Measurements from ENCODE around the gene COL9A1. TPM values are rescaled to one million over a fixed set of nuclear protein-coding genes. Genes with fewer than 3 reads are reported as not detected.

Gene COL9A1
- total and polyA plus RNA-seq, 2 of the 8 experiments (the other 6 are each of a cell fraction or from before 2014, with no cell fraction given) = 7.9 to 18.1 TPM

DNA sequence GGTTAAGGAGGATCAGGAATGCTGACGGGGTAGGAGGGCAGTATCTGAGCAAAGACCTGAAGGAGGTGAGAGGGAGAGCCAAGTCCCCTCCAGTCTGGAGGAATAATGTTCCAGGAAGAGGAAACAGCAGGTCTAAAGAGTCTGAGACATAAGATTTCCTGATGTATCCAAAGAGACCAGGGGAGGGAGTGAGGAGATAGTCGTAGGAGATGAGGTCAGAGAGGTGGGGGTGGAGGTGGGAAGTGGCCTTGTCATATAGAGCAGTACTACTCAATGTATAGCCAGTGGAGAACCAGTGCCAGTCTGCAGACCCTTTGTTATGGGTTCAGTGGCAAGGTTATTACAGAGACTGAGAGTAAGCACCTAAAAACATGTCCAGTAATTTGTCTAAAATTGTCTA, 130.6 kb downstream of the COL9A1 start:
- H3K56ac ChIP-seq (replicated peaks; ENCODE audit: insufficient read length, low read depth, low read length) = no peak overlapping the region
- H2BK12ac ChIP-seq (ENCODE audit: low read depth, low read length) = no peak overlapping the region
- no peak overlapping the region for H2BK20ac ChIP-seq (ENCODE audit: low read length)
- CTCF ChIA-PET (ENCODE audit: partially characterized antibody) = no interaction called here
- no peaks in the 10 kb centered on the region for H3K27me3 ChIP-seq (replicated peaks in 1 of 4; ENCODE audit: control insufficient read depth in 3 of 4, extremely low read depth in 1 of 4, insufficient read depth in 3 of 4, low read length in 3 of 4)
- TF ChIP-seq CREB1 (IDR thresholded peaks at IDR 0.05) (no peak), ZNF274 (IDR thresholded peaks at IDR 0.05; ENCODE audit: borderline replicate concordance, extremely low read depth, low read length) (no peak), CHD2 (IDR thresholded peaks at IDR 0.05; ENCODE audit: low read length) (no peak), POLR2A (IDR thresholded peaks at IDR 0.05; ENCODE audit: control extremely low read depth in 1 of 2, low read depth in 2 of 2, low read length in 2 of 2) (no peak), CEBPB (IDR thresholded peaks at IDR 0.05; ENCODE audit: low read depth, low read length) (no peak), KDM5A (IDR thresholded peaks at IDR 0.05; ENCODE audit: low read length) (no peak), KDM1A (IDR thresholded peaks at IDR 0.05; ENCODE audit: borderline replicate concordance, low read length) (no peak), SP4 (IDR thresholded peaks at IDR 0.05; ENCODE audit: low read length) (no peak)
- TF ChIP-seq, protein P1, sequence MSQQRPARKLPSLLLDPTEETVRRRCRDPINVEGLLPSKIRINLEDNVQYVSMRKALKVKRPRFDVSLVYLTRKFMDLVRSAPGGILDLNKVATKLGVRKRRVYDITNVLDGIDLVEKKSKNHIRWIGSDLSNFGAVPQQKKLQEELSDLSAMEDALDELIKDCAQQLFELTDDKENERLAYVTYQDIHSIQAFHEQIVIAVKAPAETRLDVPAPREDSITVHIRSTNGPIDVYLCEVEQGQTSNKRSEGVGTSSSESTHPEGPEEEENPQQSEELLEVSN (IDR thresholded peaks at IDR 0.05) = no peak
- H3K4me3 ChIP-seq (ENCODE audit: extremely low read depth in 1 of 4, insufficient read depth in 2 of 4, low read depth in 3 of 4, low read length in 4 of 4) = no peak overlapping the region
- no peak overlapping the region for H3K14ac ChIP-seq (ENCODE audit: insufficient read length)
- no peak overlapping the region for H2BK15ac ChIP-seq (ENCODE audit: low read length)
- H3K79me1 ChIP-seq (ENCODE audit: low read depth, low read length) = no peaks in the 10 kb centered on the region
- no peak overlapping the region for H2BK5ac ChIP-seq (ENCODE audit: low read depth, low read length)
- FAIRE-seq (no peak), DNase-seq (ENCODE audit: low read depth in 1 of 2, low spot score in 2 of 2) (no peak)
- 85% methylated on average over 2 of the region's 2 CpGs; no CpG with 5 or more reads in 1 of the 2 experiments for WGBS, 2 experiments (ENCODE audit: extremely low coverage in 1 of 2, insufficient coverage in 1 of 2, insufficient read length in 1 of 2, insufficient replicate concordance in 2 of 2, low coverage in 1 of 2, low lambda C conversion rate in 2 of 2, missing lambda C conversion rate in 1 of 2)
- H4K8ac ChIP-seq (ENCODE audit: extremely low read depth, insufficient read depth, low read length) = no peak overlapping the region
- no peak overlapping the region for H3K4ac ChIP-seq (replicated peaks; ENCODE audit: insufficient read length, low read depth, low read length)
- peak overlapping the region; percentile 3; the same call in 1 of the 2 replicates for H2AFZ ChIP-seq (ENCODE audit: low read length)
- no peak overlapping the region for H3K4me2 ChIP-seq (ENCODE audit: insufficient read depth in 1 of 2, low read depth in 2 of 2, low read length in 2 of 2)
- no peak overlapping the region for H4K91ac ChIP-seq (replicated peaks; ENCODE audit: insufficient read length, low read length)
- no peaks in the 10 kb centered on the region for H3K4me1 ChIP-seq (replicated peaks in 1 of 4; ENCODE audit: control insufficient read depth in 3 of 4, insufficient read depth in 4 of 4, low read length in 3 of 4)
- H3K18ac ChIP-seq (ENCODE audit: extremely low read depth, low read length) = no peak overlapping the region
- POLR2A ChIA-PET (ENCODE audit: partially characterized antibody) = no interaction called here
- no peaks in the 10 kb centered on the region for H3K36me3 ChIP-seq (ENCODE audit: control insufficient read depth in 2 of 4, insufficient read depth in 4 of 4, low read length in 3 of 4)
- no peaks in the 10 kb centered on the region for H4K20me1 ChIP-seq (replicated peaks in 1 of 2; ENCODE audit: control insufficient read depth in 1 of 2, insufficient read depth in 2 of 2, low read length in 2 of 2)
- no peaks in the 10 kb centered on the region for H3K79me2 ChIP-seq (ENCODE audit: control insufficient read depth in 1 of 2, insufficient read depth in 2 of 2, low read length in 2 of 2)
- no peak overlapping the region for H4K5ac ChIP-seq (ENCODE audit: insufficient read length, low read depth, low read length)
- no peak overlapping the region for H3K27ac ChIP-seq (ENCODE audit: low read depth, low read length)
- peaks cover 2% of the 10 kb centered on the region; the same call in 1 of the 2 replicates for H3K23me2 ChIP-seq (ENCODE audit: low read depth, low read length)
- H2BK120ac ChIP-seq (replicated peaks; ENCODE audit: low read depth, low read length) = no peak overlapping the region
- H3K9me3 ChIP-seq (ENCODE audit: insufficient read depth in 2 of 2, low read depth in 1 of 2, low read length in 1 of 2) = no peaks in the 10 kb centered on the region
- H3K9ac ChIP-seq (replicated peaks in 1 of 4; ENCODE audit: extremely low read depth in 1 of 4, low read depth in 3 of 4, low read length in 3 of 4) = no peak overlapping the region
- H3K23ac ChIP-seq (ENCODE audit: insufficient read length) = no peak overlapping the region
- no peak overlapping the region for H2AK5ac ChIP-seq (ENCODE audit: low read depth, low read length)
